ENCODE results near the gene ZNF827. TPM values are rescaled to one million over a fixed set of nuclear protein-coding genes. Genes with fewer than 3 reads are reported as not detected.

The ZNF827 gene
- total RNA-seq, 2 donors from 2014 or later = 5.4 to 13.8 TPM

- no peaks in the 10 kb centered on the region for H3K4me1 ChIP-seq
- ATAC-seq = no peak
- WGBS, 2 donors = 71 to 77% methylated on average over 3 of the region's 3 CpGs
These were observed 109.7 kb downstream of the ZNF827 start for GRCh38 chr4:145828802-145829485.

GRCh38 chr4:145827885-145828284 is 110.7 kb downstream of the ZNF827 start:
- H3K4me1 ChIP-seq = no peaks in the 10 kb centered on the region
- 90 to 91% methylated on average over 11 of the region's 11 CpGs for WGBS, 2 donors
- H3K4me3 ChIP-seq = no peak overlapping the region
- H3K36me3 ChIP-seq (replicated peaks in 1 of 2; ENCODE audit: insufficient read depth in 1 of 2, low read depth in 2 of 2) = no peaks in the 10 kb centered on the region
- DNase-seq = no peak
- H3K27me3 ChIP-seq = no peaks in the 10 kb centered on the region
- TF ChIP-seq POLR2A (IDR thresholded peaks at IDR 0.05) = no peak
- TF ChIP-seq, protein P1, sequence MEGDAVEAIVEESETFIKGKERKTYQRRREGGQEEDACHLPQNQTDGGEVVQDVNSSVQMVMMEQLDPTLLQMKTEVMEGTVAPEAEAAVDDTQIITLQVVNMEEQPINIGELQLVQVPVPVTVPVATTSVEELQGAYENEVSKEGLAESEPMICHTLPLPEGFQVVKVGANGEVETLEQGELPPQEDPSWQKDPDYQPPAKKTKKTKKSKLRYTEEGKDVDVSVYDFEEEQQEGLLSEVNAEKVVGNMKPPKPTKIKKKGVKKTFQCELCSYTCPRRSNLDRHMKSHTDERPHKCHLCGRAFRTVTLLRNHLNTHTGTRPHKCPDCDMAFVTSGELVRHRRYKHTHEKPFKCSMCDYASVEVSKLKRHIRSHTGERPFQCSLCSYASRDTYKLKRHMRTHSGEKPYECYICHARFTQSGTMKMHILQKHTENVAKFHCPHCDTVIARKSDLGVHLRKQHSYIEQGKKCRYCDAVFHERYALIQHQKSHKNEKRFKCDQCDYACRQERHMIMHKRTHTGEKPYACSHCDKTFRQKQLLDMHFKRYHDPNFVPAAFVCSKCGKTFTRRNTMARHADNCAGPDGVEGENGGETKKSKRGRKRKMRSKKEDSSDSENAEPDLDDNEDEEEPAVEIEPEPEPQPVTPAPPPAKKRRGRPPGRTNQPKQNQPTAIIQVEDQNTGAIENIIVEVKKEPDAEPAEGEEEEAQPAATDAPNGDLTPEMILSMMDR (IDR thresholded peaks at IDR 0.05) = no peak
- H3K9me3 ChIP-seq = no peaks in the 10 kb centered on the region
- ATAC-seq = no peak
- H3K27ac ChIP-seq = no peak overlapping the region
- intact Hi-C loops (cut with DNase I) = no loop called here

More at GRCh38 chr4:145828802-145829485, 109.7 kb downstream of the ZNF827 start:
- DNase-seq = no peak
- Histone ChIP-seq H3K9me3 (no peaks in the 10 kb centered on the region), H3K36me3 (replicated peaks in 1 of 2; ENCODE audit: insufficient read depth in 1 of 2, low read depth in 2 of 2) (no peaks in the 10 kb centered on the region), H3K4me3 (no peak overlapping the region), H3K27ac (no peak overlapping the region), H3K27me3 (no peaks in the 10 kb centered on the region)
- intact Hi-C loops (cut with DNase I) = no loop called here
- TF ChIP-seq, protein P1 (IDR thresholded peaks at IDR 0.05) = no peak
- no peak for TF ChIP-seq POLR2A (IDR thresholded peaks at IDR 0.05)

DNA sequence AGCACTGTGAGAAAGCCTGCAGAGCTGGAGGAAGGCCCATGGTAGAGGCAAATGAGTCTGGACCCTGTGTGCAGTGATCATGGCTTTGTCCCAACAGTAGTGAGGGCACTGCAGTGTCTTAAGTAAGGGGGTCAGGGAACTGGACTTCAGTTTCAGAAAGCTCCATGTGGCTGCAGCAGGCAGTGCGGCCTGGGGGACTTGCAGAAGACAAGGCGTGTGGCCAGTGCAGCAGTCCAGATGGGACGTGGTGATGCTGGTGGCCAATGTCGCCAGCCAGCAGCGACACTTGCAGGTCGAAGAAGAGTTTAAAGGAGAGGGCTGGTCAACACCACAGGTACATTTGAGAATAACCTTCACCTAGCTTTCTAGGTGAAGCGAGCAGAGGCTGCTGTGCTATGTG is 113.4 kb downstream of the ZNF827 start:
- no peak overlapping the region for H3K4me3 ChIP-seq
- no peak for DNase-seq
- H3K27me3 ChIP-seq = no peaks in the 10 kb centered on the region
- H3K9me3 ChIP-seq = no peaks in the 10 kb centered on the region
- WGBS, 2 donors = 95 to 97% methylated on average over 7 of the region's 7 CpGs
- no peak overlapping the region for H3K27ac ChIP-seq
- intact Hi-C loops (cut with DNase I) = no loop called here
- no peaks in the 10 kb centered on the region for H3K36me3 ChIP-seq (replicated peaks in 1 of 2; ENCODE audit: insufficient read depth in 1 of 2, low read depth in 2 of 2)
- no peaks in the 10 kb centered on the region for H3K4me1 ChIP-seq
- no peak for TF ChIP-seq POLR2A (IDR thresholded peaks at IDR 0.05)
- TF ChIP-seq, protein P1 (IDR thresholded peaks at IDR 0.05) = no peak
- ATAC-seq = no peak

GRCh38 chr4:145824463-145824862 is 114.2 kb downstream of the ZNF827 start:
- no peaks in the 10 kb centered on the region for H3K36me3 ChIP-seq (replicated peaks in 1 of 2; ENCODE audit: insufficient read depth in 1 of 2, low read depth in 2 of 2)
- H3K4me1 ChIP-seq = no peaks in the 10 kb centered on the region
- intact Hi-C loops (cut with DNase I) = no loop called here
- H3K4me3 ChIP-seq = no peak overlapping the region
- TF ChIP-seq POLR2A (IDR thresholded peaks at IDR 0.05) = no peak
- TF ChIP-seq, protein P1 (IDR thresholded peaks at IDR 0.05) = no peak
- H3K9me3 ChIP-seq = no peaks in the 10 kb centered on the region
- H3K27me3 ChIP-seq = no peaks in the 10 kb centered on the region
- WGBS, 2 donors = 89 to 94% methylated on average over 3 of the region's 3 CpGs
- H3K27ac ChIP-seq = no peak overlapping the region
- DNase-seq = no peak
- no peak for ATAC-seq

GRCh38 chr4:145823743-145824142 is 114.9 kb downstream of the ZNF827 start:
- Histone ChIP-seq H3K4me1 (no peaks in the 10 kb centered on the region), H3K36me3 (replicated peaks in 1 of 2; ENCODE audit: insufficient read depth in 1 of 2, low read depth in 2 of 2) (no peaks in the 10 kb centered on the region), H3K9me3 (no peaks in the 10 kb centered on the region), H3K27me3 (no peaks in the 10 kb centered on the region), H3K4me3 (no peak overlapping the region), H3K27ac (no peak overlapping the region)
- intact Hi-C loops (cut with DNase I) = no loop called here
- ATAC-seq (no peak), DNase-seq (no peak)
- 83 to 94% methylated on average over 4 of the region's 4 CpGs for WGBS, 2 donors
- TF ChIP-seq, protein P1 (IDR thresholded peaks at IDR 0.05) = no peak
- no peak for TF ChIP-seq POLR2A (IDR thresholded peaks at IDR 0.05)
